IMR-90 (cell line): Measurements from ENCODE around the gene HRH2.

Source experiments
- BHLHE40 ChIP-seq: fragments of 150-350 bp; IDR thresholded peaks from 2 replicates; pipeline ENCODE4 v1.6.1; 2016; ENCODE audit warnings: mild to moderate bottlenecking, low read depth, low read length
- CEBPB ChIP-seq: IDR thresholded peaks from 2 replicates; pipeline ENCODE4 v1.6.1; 2012; ENCODE audit warnings: low read depth, low read length, improper control_type of control experiment
- ELK1 ChIP-seq: fragments of 150-350 bp; IDR thresholded peaks from 2 replicates; pipeline ENCODE4 v1.6.1; 2016; ENCODE audit warnings: low read depth, mild to moderate bottlenecking, low read length, moderate library complexity, borderline replicate concordance
- MXI1 ChIP-seq: IDR thresholded peaks from 2 replicates; pipeline ENCODE4 v1.6.1; 2012; ENCODE audit warnings: low read depth, mild to moderate bottlenecking, low read length, moderate library complexity, borderline replicate concordance
- POLR2A ChIP-seq: IDR thresholded peaks from 2 replicates; pipeline ENCODE4 v1.6.1; 2012; ENCODE audit warnings: mild to moderate bottlenecking, low read depth, low read length
- RAD21 ChIP-seq: IDR thresholded peaks from 2 replicates; pipeline ENCODE4 v1.6.1; 2012; ENCODE audit warnings: low read length, improper control_type of control experiment
- RFX5 ChIP-seq: IDR thresholded peaks from 2 replicates; pipeline ENCODE4 v1.8.0; 2012; ENCODE audit warnings: low read depth, mild to moderate bottlenecking, low read length, moderate library complexity
- TF ChIP-seq, protein P1 (sequence below): conservative IDR thresholded peaks from 2 replicates; pipeline ENCODE4 v1.5.1; 2012; ENCODE audit warnings: mild to moderate bottlenecking, low read depth, low read length, improper control_type of control experiment
- TF ChIP-seq, protein P2 (sequence below): fragments of 150-350 bp; IDR thresholded peaks from 2 replicates; pipeline ENCODE4 v1.6.1; 2017; ENCODE audit warnings: mild to moderate bottlenecking, antibody characterized with exemption, low read length, low read depth

DNA sequence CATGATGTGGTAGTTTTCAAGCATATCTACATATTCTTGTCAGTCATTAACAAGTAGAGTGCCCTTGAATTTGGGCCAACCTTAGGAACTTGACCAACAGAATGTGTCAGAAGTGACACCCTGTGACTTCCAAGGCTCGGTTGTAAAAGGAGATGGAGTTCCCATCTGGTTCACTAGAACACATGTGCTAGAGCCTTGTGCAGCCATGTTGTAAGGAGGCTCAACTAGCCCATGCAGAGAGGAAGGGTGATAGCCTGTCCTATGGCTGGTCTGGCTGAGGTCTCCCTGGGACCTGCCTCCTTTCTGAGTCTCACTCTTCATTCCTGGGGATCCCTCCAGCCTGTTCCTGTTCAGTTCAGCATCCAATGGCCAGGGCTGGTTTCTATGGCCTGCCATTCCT is 28.1 kb upstream of the HRH2 start:
- no peak for TF ChIP-seq POLR2A
- TF ChIP-seq, protein P1, sequence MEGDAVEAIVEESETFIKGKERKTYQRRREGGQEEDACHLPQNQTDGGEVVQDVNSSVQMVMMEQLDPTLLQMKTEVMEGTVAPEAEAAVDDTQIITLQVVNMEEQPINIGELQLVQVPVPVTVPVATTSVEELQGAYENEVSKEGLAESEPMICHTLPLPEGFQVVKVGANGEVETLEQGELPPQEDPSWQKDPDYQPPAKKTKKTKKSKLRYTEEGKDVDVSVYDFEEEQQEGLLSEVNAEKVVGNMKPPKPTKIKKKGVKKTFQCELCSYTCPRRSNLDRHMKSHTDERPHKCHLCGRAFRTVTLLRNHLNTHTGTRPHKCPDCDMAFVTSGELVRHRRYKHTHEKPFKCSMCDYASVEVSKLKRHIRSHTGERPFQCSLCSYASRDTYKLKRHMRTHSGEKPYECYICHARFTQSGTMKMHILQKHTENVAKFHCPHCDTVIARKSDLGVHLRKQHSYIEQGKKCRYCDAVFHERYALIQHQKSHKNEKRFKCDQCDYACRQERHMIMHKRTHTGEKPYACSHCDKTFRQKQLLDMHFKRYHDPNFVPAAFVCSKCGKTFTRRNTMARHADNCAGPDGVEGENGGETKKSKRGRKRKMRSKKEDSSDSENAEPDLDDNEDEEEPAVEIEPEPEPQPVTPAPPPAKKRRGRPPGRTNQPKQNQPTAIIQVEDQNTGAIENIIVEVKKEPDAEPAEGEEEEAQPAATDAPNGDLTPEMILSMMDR, result no peak
- TF ChIP-seq ELK1, result no peak
- TF ChIP-seq RFX5, result no peak
- TF ChIP-seq, protein P2, sequence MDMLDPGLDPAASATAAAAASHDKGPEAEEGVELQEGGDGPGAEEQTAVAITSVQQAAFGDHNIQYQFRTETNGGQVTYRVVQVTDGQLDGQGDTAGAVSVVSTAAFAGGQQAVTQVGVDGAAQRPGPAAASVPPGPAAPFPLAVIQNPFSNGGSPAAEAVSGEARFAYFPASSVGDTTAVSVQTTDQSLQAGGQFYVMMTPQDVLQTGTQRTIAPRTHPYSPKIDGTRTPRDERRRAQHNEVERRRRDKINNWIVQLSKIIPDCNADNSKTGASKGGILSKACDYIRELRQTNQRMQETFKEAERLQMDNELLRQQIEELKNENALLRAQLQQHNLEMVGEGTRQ, result no peak
- TF ChIP-seq RAD21, result no peak
- TF ChIP-seq BHLHE40, result no peak
- TF ChIP-seq CEBPB, result no peak
- no peak for TF ChIP-seq MXI1
